CD4-positive, alpha-beta T cell treated with Interleukin-15 for 1 hour (primary cell): ENCODE measurements around the gene RPUSD3.
"Not testable (repeated sequence)": the region's sequence is repeated elsewhere in the genome, so short reads cannot be mapped to it uniquely, and the experiment has no call there.

Source experiments
- DNase-seq: peaks from one replicate; pipeline ENCODE4 v3.0.0-alpha.2; 2020

Gene RPUSD3

DNA sequence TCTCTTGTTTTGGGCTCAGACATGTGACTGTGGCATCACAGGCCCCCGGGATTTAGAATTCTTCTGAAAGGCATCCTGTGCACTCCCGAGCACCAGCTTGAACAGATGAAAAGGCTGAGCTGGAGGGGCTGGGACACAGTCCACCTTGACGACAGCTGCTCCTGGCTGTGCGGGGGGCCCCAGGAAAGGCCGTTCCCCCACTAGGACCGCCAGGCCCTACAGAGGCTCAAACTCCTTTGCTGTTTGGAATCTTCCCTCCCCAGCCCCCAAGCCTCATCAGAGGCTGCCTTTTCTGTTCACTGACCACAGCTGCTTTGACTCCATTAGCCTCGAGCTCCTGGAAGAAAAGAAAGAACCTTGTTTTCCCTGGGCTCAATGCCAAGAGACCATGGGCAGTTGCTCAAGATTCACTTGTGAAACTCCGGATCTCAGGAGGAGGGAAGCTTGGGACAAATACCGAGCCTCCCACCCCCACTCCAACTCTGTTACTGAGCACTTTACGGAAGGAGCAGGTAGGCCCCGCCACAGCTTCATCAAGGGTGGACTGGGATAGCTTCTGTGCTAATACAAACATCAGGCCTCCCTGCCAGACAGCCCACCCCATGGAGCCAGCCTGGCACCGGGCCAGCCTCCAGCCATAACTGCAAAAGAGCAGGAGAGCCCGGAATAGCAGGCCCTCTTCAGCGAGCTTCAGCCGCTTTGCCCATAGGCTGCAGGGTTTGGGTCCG, 20.6 kb upstream of the RPUSD3 start:
- DNase-seq: no peak

DNA sequence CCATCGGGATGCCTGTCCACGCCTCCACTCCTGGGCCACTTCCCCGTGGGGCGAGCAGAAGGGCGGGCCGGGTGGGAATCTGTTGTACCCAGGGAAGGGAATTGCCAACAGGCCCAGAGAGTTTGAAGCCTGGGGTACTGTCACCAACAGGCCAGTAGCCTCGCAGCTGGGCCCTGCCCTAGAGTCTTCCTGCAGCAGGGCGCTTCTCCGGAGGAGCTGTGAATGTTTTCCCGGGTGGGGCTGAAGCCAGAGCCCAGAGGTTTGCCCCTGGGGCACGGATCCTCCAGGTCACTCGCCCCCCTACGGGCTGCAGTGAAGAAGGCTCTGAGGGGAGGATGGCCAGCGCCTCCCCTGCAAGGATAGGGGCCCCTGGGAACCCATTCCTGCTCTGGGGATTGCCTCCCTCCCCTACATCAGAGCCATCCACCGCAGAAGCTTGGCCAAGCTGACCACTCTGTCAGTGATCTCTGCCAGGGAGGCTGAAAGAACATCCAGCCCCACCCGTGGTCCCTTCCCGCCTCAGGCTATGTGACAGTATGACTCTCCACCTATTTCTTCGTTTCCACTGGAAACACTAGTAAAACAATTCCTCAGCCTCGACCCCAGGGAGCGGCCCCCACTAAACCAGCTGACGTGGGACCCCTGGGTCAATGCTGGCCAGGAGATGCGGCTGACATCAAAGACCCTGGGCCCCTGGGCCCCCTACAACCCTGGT, 19.4 kb upstream of the RPUSD3 start:
- DNase-seq: no peak

GRCh38 chr3:9862391-9863057, 18.7 kb upstream of the RPUSD3 start:
- DNase-seq: peak; percentile 31

DNA sequence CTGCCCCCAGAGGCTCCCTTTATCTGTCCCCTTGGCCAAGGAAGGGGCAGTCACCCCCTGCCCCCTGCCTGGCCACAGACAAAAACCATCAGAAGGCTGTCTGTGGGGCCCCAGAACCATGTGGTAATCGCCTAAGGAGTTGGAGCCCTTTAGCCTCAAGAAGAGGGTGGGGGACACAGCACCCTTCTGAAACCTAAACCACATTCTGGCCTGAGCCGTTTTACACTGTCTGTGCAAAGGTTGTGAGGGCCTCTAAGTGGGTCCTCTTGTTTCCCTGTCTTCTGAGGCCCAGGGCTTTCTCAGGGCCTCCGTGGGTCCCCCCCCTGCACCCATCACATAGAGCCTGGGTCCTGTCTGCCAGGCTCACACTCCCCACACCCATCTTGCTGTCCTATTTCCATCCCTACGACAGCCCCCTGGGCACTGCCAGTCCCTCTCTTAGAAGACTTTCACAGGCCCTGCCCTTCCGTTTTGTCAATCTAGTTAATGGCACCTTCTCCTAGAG, 17.9 kb upstream of the RPUSD3 start:
- DNase-seq: no peak

DNA sequence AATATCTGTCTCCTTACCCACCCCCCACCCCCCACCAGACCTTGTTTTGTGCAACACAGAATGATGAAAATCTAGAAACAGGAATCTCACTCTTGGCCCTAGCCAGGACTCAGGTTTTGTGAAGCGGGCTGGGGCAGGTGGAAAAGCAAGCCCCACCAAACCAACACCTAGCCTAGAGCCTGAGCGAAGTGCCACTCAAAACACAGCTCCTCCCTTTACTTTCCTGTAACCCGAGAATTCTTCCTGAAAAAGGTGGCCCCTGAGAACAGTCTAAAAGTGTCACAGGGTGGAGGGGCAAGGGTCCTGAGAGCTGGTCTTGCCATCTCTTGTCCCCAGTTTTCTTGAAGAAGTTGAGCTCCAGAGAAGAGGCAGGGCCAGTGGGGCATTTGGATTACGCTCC, 17.4 kb upstream of the RPUSD3 start:
- DNase-seq: no peak

DNA sequence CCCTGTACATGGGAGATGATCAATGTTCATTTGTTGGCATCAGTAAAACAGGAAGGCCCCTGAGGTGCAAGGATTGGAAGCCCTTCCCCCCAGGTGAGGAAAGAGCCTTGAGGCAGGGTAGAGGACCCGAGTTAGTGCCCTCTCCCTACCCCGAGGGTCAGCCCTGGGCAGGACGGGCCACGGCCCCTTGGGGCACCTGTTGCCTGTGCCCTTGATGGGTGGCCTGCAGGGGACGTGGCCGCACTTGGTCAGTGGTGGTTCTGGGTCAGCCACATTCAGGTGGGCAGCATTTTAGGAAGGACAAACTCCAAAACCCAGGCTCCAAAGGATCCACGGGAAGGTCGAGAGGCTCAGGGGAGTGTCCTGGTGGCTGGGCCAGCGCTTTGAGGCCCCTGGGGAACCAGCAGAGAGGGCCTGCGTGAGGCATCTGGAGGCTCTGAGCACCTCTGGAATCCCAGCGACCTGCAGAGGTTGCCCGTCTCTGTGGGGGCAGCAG, 15.8 kb upstream of the RPUSD3 start:
- DNase-seq: no peak

GRCh38 chr3:9855594-9855993, 11.8 kb upstream of the RPUSD3 start:
- no peak for DNase-seq

- DNase-seq: not testable (repeated sequence)
Measured at GRCh38 chr3:9854291-9854940, 10.6 kb upstream of the RPUSD3 start.

GRCh38 chr3:9852528-9852927, 8.7 kb upstream of the RPUSD3 start:
- DNase-seq: no peak

GRCh38 chr3:9851926-9852325, 8.1 kb upstream of the RPUSD3 start:
- DNase-seq: not testable (repeated sequence)

DNA sequence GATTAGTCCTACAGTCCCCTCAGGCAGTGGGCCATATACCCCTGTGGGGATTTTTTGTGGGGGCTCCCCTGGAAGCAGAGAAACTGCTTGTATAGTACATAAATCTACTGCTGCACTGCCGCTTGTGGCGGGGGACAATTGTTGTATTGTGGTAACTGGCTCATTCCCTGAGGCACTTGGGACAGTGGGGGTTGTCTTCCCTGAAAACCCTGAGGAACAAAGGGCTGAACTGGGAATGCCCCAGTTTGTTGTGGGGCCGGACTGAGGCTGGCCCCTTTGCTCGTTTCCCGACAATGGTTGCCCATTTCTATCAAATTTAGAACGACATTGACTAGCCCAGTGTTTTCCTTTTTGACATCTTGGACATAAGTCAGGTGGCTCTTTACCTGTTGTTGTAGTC, 7.6 kb upstream of the RPUSD3 start:
- DNase-seq: not testable (repeated sequence)

DNA sequence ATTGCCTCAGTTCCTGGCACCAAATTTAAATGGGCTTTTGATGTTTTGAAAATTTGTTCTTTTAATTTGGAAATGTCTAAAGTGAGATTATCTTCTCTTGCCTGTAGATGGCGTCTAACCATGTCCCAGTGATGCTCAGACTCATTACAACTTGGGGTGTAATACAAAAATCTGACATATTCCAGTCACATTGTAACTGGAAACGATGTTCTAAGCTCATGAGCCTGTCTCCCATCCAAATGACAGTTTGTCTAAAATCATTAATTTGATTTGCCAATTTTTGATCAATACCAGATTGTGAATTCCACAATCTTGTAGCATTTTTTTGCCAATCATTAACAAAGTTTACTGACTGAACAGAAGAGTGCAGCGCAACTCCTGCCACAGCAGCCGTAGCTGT, 5.1 kb upstream of the RPUSD3 start:
- not testable (repeated sequence) for DNase-seq

DNA sequence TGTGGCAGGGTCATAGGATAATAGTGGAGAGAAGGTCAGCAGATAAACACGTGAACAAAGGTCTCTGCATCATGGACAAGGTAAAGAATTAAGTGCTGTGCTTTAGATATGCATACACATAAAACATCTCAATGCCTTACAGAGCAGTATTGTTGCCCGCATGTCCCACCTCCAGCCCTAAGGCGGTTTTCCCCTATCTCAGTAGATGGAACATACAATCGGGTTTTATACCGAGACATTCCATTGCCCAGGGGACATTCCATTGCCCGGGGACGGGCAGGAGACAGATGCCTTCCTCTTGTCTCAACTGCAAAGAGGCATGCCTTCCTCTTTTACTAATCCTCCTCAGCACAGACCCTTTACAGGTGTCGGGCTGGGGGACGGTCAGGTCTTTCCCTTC, 4.1 kb upstream of the RPUSD3 start:
- not testable (repeated sequence) for DNase-seq

- no peak for DNase-seq
Measured at GRCh38 chr3:9846931-9847488, 3.2 kb upstream of the RPUSD3 start.

DNA sequence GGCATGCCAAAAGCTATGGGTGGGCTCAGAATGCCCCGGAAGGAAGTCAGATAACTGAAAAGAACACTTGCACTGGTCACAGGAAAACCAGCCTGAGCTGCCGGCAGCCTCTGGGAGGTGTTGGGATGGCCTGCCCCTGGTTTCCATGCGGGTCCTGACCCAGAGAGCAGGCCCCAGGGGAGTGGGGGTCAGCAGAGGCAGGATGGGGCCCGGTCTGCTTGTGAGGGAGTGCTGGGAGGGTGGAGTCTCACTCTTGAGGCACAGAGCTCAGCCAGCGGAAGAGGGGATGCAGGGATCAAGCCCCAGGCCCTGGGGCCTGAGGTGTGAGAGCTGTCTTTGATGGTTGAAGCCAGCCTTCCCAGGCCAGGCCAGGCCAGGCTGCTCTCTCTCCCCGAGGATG, 2.4 kb upstream of the RPUSD3 start:
- no peak for DNase-seq

DNA sequence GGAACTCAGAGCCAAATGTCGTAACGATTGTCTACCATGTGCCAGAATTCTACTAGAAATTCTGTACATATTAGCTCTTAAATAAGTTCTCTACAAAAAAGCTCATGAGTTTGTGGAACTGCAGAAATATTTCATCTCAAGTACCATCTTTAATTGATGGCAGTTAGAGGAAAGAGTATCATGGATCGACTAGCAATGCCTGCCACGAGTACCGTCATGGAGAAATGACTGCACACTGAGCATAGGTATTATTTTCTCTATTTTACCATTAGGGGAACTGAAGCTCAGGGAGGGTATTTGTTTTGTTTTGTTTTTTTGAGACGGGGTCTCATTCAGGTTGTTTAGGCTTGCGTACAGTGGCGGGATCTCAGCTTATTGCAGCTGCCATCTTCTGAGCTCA, 2.8 kb downstream of the RPUSD3 start:
- no peak for DNase-seq

DNA sequence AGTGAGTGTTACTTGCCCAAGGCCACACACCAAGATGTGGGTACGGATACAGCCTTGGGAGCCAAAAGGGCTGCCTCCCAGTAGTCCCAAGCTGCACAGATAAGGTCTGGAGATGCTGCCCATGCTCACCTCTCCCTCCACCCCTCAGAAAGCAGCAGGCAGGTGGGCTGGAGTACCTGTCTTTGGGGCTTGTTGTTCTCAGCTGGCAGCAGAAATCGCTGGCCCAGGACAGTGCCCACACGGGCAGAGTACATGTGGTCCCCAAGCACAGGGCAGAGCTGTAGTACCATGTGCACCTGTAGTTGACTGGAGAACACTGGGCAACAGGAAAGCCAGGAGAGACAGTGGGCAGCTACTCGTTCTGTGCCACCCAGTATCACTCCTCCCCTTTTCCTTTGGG, 5.0 kb downstream of the RPUSD3 start:
- DNase-seq: no peak

DNA sequence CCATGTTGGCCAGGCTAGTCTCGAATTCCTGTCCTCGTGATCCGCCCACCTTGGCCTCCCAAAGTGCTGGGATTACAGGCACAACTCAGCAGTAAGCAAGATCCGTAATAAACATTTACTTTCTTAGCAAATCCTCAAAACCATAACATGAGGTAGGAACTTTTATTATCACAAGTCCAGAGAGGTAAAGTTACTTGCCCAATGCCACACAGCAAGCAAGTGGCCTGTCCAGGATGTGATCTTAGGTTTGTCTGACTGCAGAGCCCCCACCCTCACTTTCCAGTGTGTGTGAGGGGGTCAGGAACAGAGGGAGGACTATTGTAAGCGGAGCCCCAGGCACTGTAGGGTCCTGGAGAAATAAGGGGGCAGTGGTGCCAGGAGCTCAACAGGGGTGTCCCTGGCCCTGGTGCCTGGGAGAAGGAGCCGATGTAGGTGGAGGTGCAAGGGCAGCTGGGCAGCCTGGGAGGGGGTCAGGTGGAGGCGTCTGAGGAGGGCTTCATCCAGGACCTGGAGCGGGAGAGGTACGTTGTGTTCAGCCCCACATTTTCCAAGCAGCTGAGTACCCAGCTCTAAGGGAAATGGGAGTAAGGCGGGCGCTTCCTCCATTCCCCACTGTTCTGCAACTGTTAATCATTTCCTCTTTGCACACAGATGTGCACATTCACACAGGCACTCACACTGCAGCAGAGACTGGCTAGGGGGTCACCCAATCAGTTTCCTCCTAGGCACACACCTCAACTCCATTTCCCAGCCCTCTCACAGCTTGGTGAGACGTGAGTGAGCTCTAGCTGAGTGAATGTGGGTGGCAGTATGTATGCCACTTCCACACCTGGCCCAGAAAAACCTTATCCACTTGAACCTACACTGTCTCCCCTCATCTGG, 5.9 kb downstream of the RPUSD3 start:
- no peak for DNase-seq

- DNase-seq: no peak
Measured at GRCh38 chr3:9834520-9835380, 9.1 kb downstream of the RPUSD3 start.

DNA sequence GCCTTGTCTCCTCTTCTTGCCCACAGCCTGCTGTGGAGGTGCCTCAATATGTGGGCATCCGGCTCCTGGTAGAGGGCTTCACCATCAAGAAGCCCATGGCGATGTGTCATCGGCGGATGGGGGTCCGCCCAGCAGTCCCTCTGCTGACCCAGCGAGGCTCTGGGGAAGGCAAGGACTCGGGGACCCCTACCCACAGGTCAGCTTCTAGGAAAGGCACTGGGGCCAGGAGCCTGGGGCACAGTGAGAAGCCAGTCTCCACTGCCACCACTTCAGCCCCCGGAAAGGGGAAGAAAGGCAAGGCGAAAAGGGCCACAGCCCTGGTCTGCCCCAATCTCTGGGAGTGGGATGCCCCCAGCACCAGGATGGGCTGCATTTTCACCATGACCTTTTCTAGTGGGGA, 10.7 kb downstream of the RPUSD3 start:
- no peak for DNase-seq

DNA sequence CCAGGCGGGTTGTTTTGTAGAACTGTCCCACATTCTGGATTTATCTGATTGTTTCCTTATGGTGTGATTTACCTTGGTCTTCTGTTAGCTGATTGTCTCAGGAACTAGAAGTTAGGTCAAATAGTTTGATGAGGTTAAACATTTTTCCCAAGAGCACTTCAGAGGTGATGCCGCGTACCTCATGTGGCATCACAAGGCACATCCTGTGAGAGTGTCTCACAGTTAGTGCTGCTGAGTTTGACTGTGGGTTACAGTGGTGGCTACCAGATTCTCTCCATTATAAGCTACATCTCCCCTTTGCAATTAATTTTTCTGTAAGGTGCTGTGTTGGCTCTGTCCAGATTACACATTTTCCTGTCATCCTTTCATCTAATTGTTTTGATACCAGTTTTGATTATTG, 12.6 kb downstream of the RPUSD3 start:
- DNase-seq: no peak
